OCI-LY1 (cell line): Measurements from ENCODE around the gene PLA2G4B.

ENCODE experiments used
- H2AFZ ChIP-seq: fragments of 200-600 bp; sonication (generic), shearing (Covaris generic); 2 replicates; pipeline ENCODE4 v1.6.0; 2014; ENCODE audit warnings: antibody characterized with exemption, mild to moderate bottlenecking, low read length
- H3F3A ChIP-seq: fragments of 200-600 bp; sonication (generic), shearing (Covaris generic); 2 replicates; pipeline ENCODE4 v1.6.0; 2014; ENCODE audit warnings: mild to moderate bottlenecking, antibody characterized with exemption, low read length, moderate library complexity; ENCODE audit not compliant: insufficient read depth
- H3K27ac ChIP-seq: fragments of 200-600 bp; sonication (generic); 2 replicates; pipeline ENCODE4 v1.5.1; 2014; ENCODE audit warnings: low read length, mixed run types, mild to moderate bottlenecking, low read depth; ENCODE audit not compliant: poor library complexity, severe bottlenecking
- H3K27me3 ChIP-seq: fragments of 200-600 bp; sonication (generic); 2 replicates; pipeline ENCODE4 v1.6.0; 2014; ENCODE audit warnings: antibody characterized with exemption, mild to moderate bottlenecking, low read length, moderate library complexity; ENCODE audit not compliant: insufficient read depth
- H3K36me3 ChIP-seq: fragments of 200-600 bp; sonication (generic); 2 replicates; pipeline ENCODE4 v1.6.1; 2014; ENCODE audit warnings: mild to moderate bottlenecking, antibody characterized with exemption, low read length, moderate library complexity, mixed read lengths; ENCODE audit not compliant: insufficient read depth
- H3K4me1 ChIP-seq: fragments of 200-600 bp; sonication (generic); 2 replicates; pipeline ENCODE4 v1.5.1; 2014; ENCODE audit warnings: mild to moderate bottlenecking, low read length, moderate library complexity; ENCODE audit not compliant: insufficient read depth, severe bottlenecking
- H3K4me2 ChIP-seq: fragments of 200-600 bp; sonication (generic), shearing (Covaris generic); 2 replicates; pipeline ENCODE4 v1.6.1; 2014; ENCODE audit warnings: low read length
- H3K4me3 ChIP-seq: fragments of 200-600 bp; sonication (generic); 2 replicates; pipeline ENCODE4 v1.5.1; 2014; ENCODE audit warnings: low read length, low read depth, mild to moderate bottlenecking, mixed read lengths; ENCODE audit not compliant: poor library complexity, severe bottlenecking
- H3K79me2 ChIP-seq: fragments of 200-600 bp; shearing (Covaris generic); 2 replicates; pipeline ENCODE4 v1.6.1; 2016; ENCODE audit warnings: mixed run types, low read length, mixed read lengths; ENCODE audit not compliant: insufficient read depth
- H3K9ac ChIP-seq: fragments of 200-600 bp; sonication (generic), shearing (Covaris generic); 2 replicates; pipeline ENCODE4 v1.6.1; 2014; ENCODE audit warnings: mild to moderate bottlenecking, low read length, mixed read lengths
- H3K9me2 ChIP-seq: fragments of 200-600 bp; sonication (generic), shearing (Covaris generic); 2 replicates; pipeline ENCODE4 v1.6.1; 2014; ENCODE audit warnings: low read depth, mild to moderate bottlenecking, low read length, mixed read lengths
- H3K9me3 ChIP-seq: fragments of 200-600 bp; shearing (Covaris generic); 2 replicates; pipeline ENCODE4 v1.6.1; 2014; ENCODE audit warnings: low read length, mixed read lengths
- H4K20me1 ChIP-seq: fragments of 200-600 bp; sonication (generic), shearing (Covaris generic); 2 replicates; pipeline ENCODE4 v1.6.0; 2016; ENCODE audit warnings: mild to moderate bottlenecking, low read length; ENCODE audit not compliant: insufficient read depth
- CTCF ChIP-seq: fragments of 200-600 bp; sonication (generic), shearing (Covaris generic); IDR thresholded peaks from 2 replicates; pipeline ENCODE4 v1.5.1; 2017; ENCODE audit warnings: mild to moderate bottlenecking, antibody characterized with exemption, low read length, moderate library complexity, mixed read lengths
- EZH2 ChIP-seq: fragments of 200-600 bp; sonication (generic), shearing (Covaris generic); IDR thresholded peaks from 2 replicates; pipeline ENCODE4 v1.8.0; 2017; ENCODE audit warnings: borderline replicate concordance, mixed run types, mild to moderate bottlenecking, antibody characterized with exemption, low read length, moderate library complexity, mixed read lengths

PLA2G4B gene

GRCh38 chr15:41832875-41833274 is 5.8 kb upstream of the PLA2G4B start:
- Histone ChIP-seq H3F3A (no peaks in the 10 kb centered on the region), H3K4me3 (no peak overlapping the region), H3K27ac (no peak overlapping the region), H3K9me2 (no peaks in the 10 kb centered on the region), H3K27me3 (no peaks in the 10 kb centered on the region), H3K4me1 (peaks cover 13% of the 10 kb centered on the region), H3K79me2 (no peaks in the 10 kb centered on the region), H4K20me1 (no peaks in the 10 kb centered on the region), H3K36me3 (no peaks in the 10 kb centered on the region), H3K9ac (no peak overlapping the region), H3K9me3 (no peaks in the 10 kb centered on the region), H2AFZ (no peak overlapping the region), H3K4me2 (no peak overlapping the region)
- no peak for TF ChIP-seq CTCF
- no peak for TF ChIP-seq EZH2

- Histone ChIP-seq H3F3A (no peaks in the 10 kb centered on the region), H2AFZ (no peak overlapping the region), H3K4me1 (peaks cover 6% of the 10 kb centered on the region), H3K9me3 (no peaks in the 10 kb centered on the region), H3K79me2 (no peaks in the 10 kb centered on the region), H3K27ac (no peak overlapping the region), H3K4me2 (no peak overlapping the region), H3K9me2 (no peaks in the 10 kb centered on the region), H3K27me3 (no peaks in the 10 kb centered on the region), H3K4me3 (no peak overlapping the region), H3K36me3 (no peaks in the 10 kb centered on the region), H4K20me1 (no peaks in the 10 kb centered on the region), H3K9ac (no peak overlapping the region)
- TF ChIP-seq CTCF (no peak), EZH2 (no peak)
Measured at GRCh38 chr15:41834096-41834495, 4.6 kb upstream of the PLA2G4B start.

DNA sequence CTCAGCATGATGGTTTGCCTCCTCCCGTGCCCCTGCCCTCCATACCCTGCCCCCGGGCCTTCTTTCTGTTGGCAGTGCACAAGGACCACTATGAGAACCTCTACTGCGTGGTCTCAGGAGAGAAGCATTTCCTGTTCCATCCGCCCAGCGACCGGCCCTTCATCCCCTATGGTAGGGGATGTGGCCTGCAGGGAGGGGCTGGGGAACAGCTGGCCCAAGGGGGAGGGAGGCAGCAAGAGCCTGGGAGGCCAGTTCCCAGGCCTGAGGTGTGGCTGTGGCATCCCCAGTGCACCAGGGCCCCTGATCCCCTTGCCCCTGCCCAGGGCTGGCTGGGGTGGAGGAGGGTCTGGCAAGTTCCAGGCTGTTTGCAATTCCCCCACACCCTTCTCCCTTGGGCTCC is 2.6 kb upstream of the PLA2G4B start:
- Histone ChIP-seq H3K4me2 (no peak overlapping the region), H3K9me3 (no peaks in the 10 kb centered on the region), H4K20me1 (no peaks in the 10 kb centered on the region), H3K4me1 (peaks cover 6% of the 10 kb centered on the region), H3K27me3 (no peaks in the 10 kb centered on the region), H3K9ac (no peak overlapping the region), H3K36me3 (no peaks in the 10 kb centered on the region), H3K79me2 (no peaks in the 10 kb centered on the region), H3K27ac (no peak overlapping the region), H3K9me2 (no peaks in the 10 kb centered on the region), H3F3A (no peaks in the 10 kb centered on the region), H2AFZ (no peak overlapping the region), H3K4me3 (no peak overlapping the region)
- TF ChIP-seq CTCF (no peak), EZH2 (no peak)
